ENCODE data around the gene MMP26.

MMP26 gene

DNA sequence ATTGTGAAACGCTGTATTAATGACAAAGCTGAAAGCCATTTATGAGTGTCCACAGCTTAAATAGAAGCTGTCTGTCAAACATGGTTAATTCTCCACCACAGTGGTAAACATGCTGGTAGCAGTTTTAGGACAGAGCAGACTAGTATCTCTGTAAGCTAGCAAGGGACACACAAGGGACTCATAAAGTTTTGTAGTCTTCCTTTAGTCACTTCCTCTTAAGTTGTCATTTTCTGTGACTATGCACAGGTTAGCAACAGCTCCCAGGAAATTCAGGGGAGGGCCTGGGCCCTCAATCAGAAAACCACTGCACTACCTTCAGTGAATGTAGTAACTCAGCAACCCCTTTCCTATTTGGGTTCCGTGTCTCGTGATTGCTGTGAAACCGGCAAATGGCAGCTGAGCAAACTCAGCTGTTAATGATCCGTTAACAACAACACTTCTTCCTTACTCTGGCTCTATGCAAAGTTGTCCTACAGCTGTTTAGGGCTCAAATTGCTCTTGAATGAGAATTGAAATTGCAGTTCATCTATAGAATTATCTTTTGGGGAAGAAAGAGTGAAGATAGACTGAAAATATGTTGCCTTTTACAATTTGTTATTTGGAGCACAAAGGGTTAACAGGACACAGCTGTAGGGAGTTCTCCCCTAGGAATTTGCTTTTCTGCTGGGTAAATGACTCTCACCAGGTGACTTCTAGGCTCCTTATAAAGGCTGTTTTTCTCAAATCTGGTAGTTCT is at the start of gene MMP26:
Gene MMP26 (plus strand): TSS at position 731 of the 736 bp plus-strand sequence.
- Histone ChIP-seq H3K36me3 (ENCODE audit: low read depth) (no peaks in the 10 kb centered on the region), H3K4me1 (ENCODE audit: insufficient read depth, poor library complexity, severe bottlenecking) (no peaks in the 10 kb centered on the region), H3K27ac (ENCODE audit: poor library complexity, severe bottlenecking) (no peak within 1 kb of the TSS), H3K4me3 (ENCODE audit: severe bottlenecking) (no peak within 1 kb of the TSS), H3K27me3 (ENCODE audit: insufficient read depth, poor library complexity, severe bottlenecking) (no peaks in the 10 kb centered on the region), H3K9me3 (ENCODE audit: severe bottlenecking) (no peaks in the 10 kb centered on the region)
- no peak for ATAC-seq (ENCODE audit: low read depth)
- TF ChIP-seq CTCF (IDR thresholded peaks at IDR 0.05; ENCODE audit: poor library complexity, severe bottlenecking), result no peak
- DNase-seq (ENCODE audit: low spot score), result no peak

DNA sequence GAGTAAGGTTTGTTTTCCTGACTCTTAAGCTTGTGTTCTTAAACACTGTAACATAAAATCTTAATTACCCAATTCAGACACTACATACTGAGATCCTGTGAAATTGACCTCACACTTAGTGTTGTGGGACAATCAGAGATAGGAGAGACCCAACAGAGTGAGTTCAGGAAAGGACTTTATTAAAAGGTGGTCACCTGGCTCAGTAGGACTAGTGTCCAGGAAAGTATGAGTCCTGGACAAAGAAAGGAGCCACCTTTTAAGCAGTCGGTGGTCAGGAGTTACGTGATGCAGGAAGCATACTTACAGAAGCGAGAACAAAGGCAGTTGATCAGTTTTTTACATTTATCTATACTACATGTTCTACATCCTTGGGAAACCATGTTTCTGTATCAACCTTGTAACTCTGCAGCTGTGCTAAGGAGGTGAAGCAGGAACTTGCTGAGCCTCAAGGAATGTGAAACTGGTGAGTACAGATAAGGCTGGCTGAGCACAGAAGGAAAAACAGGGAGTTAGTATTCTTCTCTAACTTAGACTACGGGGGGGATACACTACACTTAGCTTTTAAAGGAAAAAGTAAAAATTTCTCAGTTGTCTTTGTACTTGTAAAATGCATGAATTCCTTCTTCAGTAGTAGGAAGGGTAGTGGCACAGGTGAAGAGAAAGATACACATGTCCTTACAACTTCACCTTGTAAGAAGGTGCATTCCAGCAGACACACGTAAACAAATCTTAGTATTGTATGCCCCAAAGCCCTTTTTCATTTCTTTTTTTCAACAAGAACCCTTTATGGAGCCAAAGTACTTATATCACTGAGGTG is 45.7 kb upstream of the MMP26 start:
- Histone ChIP-seq H3K36me3 (ENCODE audit: low read depth) (no peaks in the 10 kb centered on the region), H3K9me3 (ENCODE audit: severe bottlenecking) (no peaks in the 10 kb centered on the region), H3K27me3 (ENCODE audit: insufficient read depth, poor library complexity, severe bottlenecking) (peaks cover 3% of the 10 kb centered on the region), H3K4me3 (ENCODE audit: severe bottlenecking) (no peak overlapping the region), H3K27ac (ENCODE audit: poor library complexity, severe bottlenecking) (no peak overlapping the region), H3K4me1 (ENCODE audit: insufficient read depth, poor library complexity, severe bottlenecking) (no peaks in the 10 kb centered on the region)
- ATAC-seq (ENCODE audit: low read depth) (no peak), DNase-seq (ENCODE audit: low spot score) (no peak)
- no peak for TF ChIP-seq CTCF (IDR thresholded peaks at IDR 0.05; ENCODE audit: poor library complexity, severe bottlenecking)

GRCh38 chr11:4662876-4663275 is 41.7 kb upstream of the MMP26 start:
- no peak for TF ChIP-seq CTCF (IDR thresholded peaks at IDR 0.05; ENCODE audit: poor library complexity, severe bottlenecking)

GRCh38 chr11:4664183-4664582 is 40.4 kb upstream of the MMP26 start:
- no peak for TF ChIP-seq CTCF (IDR thresholded peaks at IDR 0.05; ENCODE audit: poor library complexity, severe bottlenecking)
- Histone ChIP-seq H3K36me3 (ENCODE audit: low read depth) (no peaks in the 10 kb centered on the region), H3K9me3 (ENCODE audit: severe bottlenecking) (no peaks in the 10 kb centered on the region), H3K4me3 (ENCODE audit: severe bottlenecking) (no peak overlapping the region), H3K27ac (ENCODE audit: poor library complexity, severe bottlenecking) (no peak overlapping the region), H3K4me1 (ENCODE audit: insufficient read depth, poor library complexity, severe bottlenecking) (no peaks in the 10 kb centered on the region), H3K27me3 (ENCODE audit: insufficient read depth, poor library complexity, severe bottlenecking) (no peaks in the 10 kb centered on the region)
- ATAC-seq (ENCODE audit: low read depth) (no peak), DNase-seq (ENCODE audit: low spot score) (no peak)

More at GRCh38 chr11:4662876-4663275, 41.7 kb upstream of the MMP26 start:
- H3K4me3 ChIP-seq (ENCODE audit: severe bottlenecking), result no peak overlapping the region
- ATAC-seq (ENCODE audit: low read depth) (no peak), DNase-seq (ENCODE audit: low spot score) (no peak)
- H3K36me3 ChIP-seq (ENCODE audit: low read depth), result no peaks in the 10 kb centered on the region
- H3K27ac ChIP-seq (ENCODE audit: poor library complexity, severe bottlenecking), result no peak overlapping the region
- no peaks in the 10 kb centered on the region for H3K9me3 ChIP-seq (ENCODE audit: severe bottlenecking)
- no peaks in the 10 kb centered on the region for H3K4me1 ChIP-seq (ENCODE audit: insufficient read depth, poor library complexity, severe bottlenecking)
- peaks cover under 1% of the 10 kb centered on the region for H3K27me3 ChIP-seq (ENCODE audit: insufficient read depth, poor library complexity, severe bottlenecking)
